IPS-NIHi7 (cell line): ENCODE data around the gene PPM1H.
"Not testable (repeated sequence)": the region's sequence is repeated elsewhere in the genome, so short reads cannot be mapped to it uniquely, and the experiment has no call there.

ENCODE experiments used
- DNase-seq: peaks from one replicate; pipeline ENCODE4 v3.0.0; 2012; ENCODE audit warnings: mixed read lengths; ENCODE audit errors: extremely low spot score

Gene PPM1H

GRCh38 chr12:62770381-62770780 lies 164.6 kb downstream of the PPM1H start:
- DNase-seq = no peak

- DNase-seq = no peak
Measured at GRCh38 chr12:62769076-62769619, 165.8 kb downstream of the PPM1H start.

GRCh38 chr12:62767946-62768345 lies 167.0 kb downstream of the PPM1H start:
- no peak for DNase-seq

GRCh38 chr12:62767496-62767895 lies 167.5 kb downstream of the PPM1H start:
- no peak for DNase-seq

GRCh38 chr12:62766496-62766895 lies 168.5 kb downstream of the PPM1H start:
- DNase-seq = no peak

DNA sequence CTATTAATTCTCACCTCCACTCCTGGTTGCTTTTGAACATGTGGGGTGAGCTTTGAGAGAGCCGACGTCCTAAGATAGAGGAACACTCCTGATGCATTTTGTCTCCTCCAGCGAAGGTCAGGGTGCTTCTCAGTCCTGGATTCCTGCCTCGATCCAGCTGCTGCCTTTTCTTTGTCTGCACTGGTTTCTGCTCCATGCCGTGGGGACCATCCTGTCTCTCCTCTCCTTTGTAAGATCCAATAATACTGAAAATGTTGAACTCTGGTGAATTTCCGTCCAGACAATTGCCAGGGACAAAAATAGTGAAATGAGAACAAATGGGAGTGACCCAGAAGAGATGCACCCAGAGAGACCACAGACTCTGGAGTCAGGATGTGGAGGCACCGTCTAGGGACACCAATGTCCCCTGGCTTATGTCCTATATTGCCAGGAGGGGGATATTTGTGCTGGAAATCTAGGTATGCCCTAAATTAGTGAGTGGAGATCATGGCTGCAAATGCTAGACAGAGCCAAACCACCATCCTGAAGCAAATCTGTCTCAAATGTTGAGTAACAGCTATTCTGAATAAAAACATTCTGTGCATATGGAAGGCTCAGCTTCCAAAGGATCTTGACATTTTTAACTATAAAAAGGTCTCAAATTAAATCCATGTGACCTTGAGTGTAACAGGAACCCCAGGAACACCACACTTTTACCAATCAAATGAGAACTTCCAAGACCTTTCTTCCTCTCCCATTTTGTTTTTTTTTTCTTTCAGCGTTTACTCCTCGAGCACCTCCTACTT lies 170.9 kb downstream of the PPM1H start:
- DNase-seq = no peak

GRCh38 chr12:62763312-62763711 lies 171.6 kb downstream of the PPM1H start:
- DNase-seq = no peak

GRCh38 chr12:62762645-62763044 lies 172.3 kb downstream of the PPM1H start:
- no peak for DNase-seq

- no peak for DNase-seq
Measured at GRCh38 chr12:62761658-62762057, 173.3 kb downstream of the PPM1H start.

GRCh38 chr12:62760779-62761178 lies 174.2 kb downstream of the PPM1H start:
- DNase-seq = no peak

- not testable (repeated sequence) for DNase-seq
Measured at GRCh38 chr12:62760341-62760740, 174.6 kb downstream of the PPM1H start.

- DNase-seq = no peak
Measured at GRCh38 chr12:62758216-62758615, 176.7 kb downstream of the PPM1H start.

DNA sequence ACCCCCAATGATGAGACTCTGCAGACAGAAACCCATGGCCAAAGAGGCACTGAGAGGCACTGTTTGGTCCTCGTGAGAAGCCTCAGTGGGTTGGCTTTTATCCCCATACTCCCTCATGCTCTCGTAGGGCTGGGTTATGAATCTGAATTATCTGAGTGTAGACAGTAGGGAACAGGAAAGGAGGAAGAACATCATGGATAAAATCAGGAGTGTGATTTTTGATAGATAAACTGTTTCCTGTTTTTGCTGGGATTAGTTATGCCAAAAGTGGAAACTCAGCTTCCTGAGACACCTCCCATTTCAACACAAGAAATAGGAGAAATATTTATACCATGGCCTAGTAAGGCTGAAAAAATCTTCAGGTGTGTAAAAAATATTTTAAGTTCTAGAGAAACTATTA lies 177.9 kb downstream of the PPM1H start:
- DNase-seq = no peak

GRCh38 chr12:62754706-62755105 lies 180.2 kb downstream of the PPM1H start:
- no peak for DNase-seq

DNA sequence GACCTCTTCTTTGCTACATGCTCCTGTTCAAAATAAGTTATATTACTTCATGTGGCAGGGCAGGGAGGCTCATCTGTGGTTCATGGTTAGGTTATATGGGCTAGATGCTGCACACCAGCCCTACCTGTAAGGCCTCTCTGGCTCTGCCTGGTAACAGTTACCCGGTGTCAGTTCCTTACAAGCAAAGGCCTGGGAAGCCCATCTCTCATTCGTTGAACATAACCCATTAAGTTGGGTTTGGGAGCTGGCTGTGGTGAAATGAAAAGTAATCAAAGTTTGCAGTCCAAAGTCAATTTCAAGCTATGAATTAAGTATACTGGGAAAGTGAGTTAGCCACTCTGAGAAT lies 183.2 kb downstream of the PPM1H start:
- no peak for DNase-seq

- no peak for DNase-seq
Measured at GRCh38 chr12:62750941-62751809, 183.8 kb downstream of the PPM1H start.

GRCh38 chr12:62749586-62749985 lies 185.4 kb downstream of the PPM1H start:
- no peak for DNase-seq

GRCh38 chr12:62748941-62749468 lies 185.9 kb downstream of the PPM1H start:
- DNase-seq = no peak

GRCh38 chr12:62744551-62744950 lies 190.4 kb downstream of the PPM1H start:
- no peak for DNase-seq

- DNase-seq = no peak
Measured at GRCh38 chr12:62739266-62740015, 195.5 kb downstream of the PPM1H start.

DNA sequence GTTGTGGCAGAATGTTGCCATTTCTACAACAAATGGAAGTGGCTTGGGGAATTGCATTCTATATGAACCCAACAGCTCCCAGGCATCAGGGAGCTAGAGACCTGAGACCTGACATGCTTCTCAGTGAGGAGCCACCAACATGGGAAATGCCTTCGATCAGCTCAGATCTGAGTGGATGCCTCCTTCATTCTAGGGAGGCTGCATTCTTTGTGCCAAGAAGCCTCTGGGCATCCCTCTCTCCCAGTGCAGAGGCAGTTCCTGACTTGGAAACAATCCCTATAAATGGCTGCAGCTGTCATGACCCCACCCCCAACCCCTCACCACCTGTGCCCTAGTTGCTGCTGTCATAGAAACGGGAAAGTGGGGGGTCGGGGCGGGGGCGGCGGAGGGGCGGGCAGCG lies 196.3 kb downstream of the PPM1H start:
- DNase-seq = no peak

DNA sequence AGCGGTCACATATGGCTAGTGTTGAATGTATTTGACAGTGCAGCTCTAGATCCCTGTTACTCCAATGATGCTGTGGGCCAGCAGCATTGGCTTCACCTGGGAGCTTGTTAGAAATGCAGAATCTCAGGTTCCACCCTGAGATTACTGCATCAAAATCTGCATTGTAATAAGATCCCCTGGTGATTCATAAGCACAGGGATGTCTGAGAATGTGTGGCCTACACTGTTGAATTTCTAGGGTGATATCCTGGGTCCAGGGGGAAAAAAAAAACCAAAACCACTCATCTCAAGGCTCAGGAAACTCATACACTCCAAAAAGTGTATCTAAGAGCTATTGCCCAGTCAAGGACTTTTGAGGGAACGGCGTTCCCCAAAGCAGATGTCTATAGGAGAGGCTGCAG lies 196.8 kb downstream of the PPM1H start:
- DNase-seq = no peak
